SK-N-DZ (cell line): ENCODE measurements around the gene AP1AR.

Experiments
- DNase-seq: peaks from one replicate; pipeline ENCODE4 v3.0.0-alpha.2; 2015; ENCODE audit warnings: low spot score

Gene AP1AR

DNA sequence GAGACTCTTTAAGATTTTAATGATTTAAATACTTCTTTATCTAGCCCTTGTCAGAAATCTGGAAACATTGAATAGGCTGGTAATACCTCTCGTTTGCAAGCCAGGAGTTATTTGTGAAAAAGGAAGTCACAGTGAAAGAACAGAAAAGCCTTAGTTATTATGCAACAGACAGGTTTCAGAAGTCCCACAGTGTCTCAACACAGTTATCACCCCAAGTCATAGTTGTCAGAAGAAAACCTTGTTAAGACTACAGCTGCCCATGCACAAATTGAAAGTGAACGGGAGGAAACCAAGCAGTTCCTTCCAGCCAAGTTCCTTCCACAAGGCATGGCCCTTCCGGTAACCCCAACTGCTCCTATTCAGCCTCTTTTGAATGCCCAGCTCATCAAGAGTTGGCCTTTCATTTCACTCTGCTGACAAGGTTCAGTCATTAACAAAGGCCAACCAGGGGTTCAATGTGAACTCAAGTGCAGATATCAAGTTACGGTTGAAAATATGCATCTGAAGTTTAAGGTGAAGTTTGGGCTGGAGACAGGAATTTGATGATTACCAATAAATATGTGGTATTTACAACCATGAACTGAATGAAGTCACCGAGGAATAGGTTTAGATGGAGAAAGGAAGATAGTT, 81.1 kb downstream of the AP1AR start:
- DNase-seq: no peak

DNA sequence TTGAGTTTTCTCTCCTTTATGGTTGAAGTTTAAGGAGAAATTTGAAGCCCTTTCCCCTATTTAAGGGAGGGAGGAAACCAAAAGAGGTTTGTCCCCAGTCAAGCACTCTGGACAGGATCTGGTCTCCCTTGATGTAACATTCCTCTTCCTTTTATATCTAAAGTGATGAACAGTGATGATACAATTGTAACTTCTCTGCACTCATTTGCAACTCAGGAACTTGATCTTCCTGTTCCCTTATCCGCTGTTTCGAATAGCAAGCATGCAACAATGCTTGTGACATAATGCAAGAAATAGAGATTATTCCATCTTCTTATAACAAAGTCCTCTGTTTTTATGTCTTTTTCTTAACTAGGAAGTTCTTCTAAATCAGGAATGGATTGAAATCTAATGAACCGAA, 83.9 kb downstream of the AP1AR start:
- DNase-seq: no peak

DNA sequence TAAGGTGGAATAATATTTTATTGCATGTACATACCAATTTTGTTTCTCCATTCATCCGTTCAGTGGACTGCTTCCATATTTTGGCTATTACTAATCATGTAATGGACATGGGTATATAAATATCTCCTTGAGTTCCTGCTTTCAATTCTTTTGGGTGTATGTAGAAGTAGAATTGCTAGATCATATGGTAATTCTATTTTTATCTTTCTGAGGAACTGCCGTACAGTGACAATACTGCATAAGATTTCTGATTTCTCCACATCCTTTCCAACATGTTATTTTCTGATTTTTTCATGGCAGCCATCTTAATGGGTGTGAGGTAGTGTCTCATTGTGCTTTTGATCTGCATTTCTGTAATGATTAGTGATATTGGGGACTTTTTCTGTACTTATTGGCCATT, 84.8 kb downstream of the AP1AR start:
- DNase-seq: no peak

DNA sequence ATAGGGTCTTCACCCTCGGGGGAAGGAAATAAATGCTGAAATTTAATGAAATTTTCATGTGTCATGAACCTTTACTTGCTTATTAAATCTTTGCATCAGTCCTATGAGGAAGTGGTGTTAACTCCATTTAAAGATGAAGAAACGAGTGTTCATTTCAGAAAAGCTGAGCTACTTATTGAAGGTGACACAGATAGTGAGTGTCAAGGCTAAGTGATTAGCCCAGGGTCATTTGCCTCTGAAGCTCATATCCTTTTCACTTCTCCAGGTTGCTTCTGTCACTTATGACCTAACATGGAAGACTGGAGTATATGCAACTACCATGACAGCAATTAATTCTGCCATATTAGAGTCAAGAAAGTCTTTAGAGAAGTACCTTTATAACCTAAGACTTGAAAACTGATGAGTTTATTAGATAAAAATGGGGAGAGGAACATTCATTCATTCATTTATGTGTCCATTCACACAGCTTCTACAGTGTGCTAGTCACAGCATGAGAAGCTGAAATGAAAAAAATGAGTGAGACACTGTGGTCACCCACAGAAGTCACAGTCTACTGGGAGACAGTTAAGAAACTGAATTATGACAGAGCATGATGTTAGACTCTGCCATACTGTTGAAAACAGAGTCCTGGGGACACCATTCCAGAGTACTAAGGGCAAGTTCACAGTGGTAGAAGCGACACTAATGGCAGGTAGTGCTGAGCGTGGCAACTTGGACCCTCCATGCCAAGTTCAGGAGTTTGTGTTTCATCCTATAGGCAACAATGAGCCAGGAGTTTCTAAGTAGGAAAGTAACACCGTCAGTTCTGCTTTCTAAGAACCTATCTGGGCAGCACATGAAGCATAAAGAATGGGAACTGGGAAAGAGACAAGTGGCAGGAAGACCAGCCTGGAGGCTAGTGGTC, 86.9 kb downstream of the AP1AR start:
- no peak for DNase-seq
